ENCODE data around the gene FATE1. TPM values are rescaled to one million over a fixed set of nuclear protein-coding genes. Genes with fewer than 3 reads are reported as not detected.

Gene FATE1
- total RNA-seq, 1 donor from 2014 or later: not detected

DNA sequence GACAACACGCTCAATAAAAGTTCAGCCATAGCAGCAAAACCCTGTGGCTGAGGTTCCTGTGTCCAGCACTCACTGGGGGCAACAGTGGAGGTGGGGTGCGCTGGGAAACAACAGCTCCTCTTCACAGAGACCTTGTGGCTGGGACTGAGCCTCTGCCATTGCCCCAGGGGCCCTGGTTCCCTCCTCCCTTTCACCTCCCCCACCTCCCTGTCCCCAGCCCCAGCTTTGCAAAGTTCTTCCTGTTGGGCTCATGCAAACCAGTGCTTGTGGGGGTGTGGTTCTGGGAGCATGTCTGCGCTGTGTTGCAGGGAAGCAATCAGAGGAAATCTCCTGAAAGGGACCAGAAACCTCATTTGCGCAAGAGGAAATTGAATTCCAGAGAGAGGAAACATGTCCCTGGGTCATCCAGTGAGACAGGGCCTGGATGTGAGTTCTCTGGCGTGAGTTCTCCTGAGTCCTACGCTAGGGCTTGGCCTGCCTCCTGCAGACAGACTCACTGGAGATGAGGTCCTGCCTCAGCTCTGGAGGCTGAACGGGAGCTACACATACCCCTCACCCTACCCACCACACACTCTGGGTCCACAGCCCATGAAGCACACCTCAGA is 7.4 kb downstream of the FATE1 start:
- DNase-seq: no peak
- peaks cover 1% of the 10 kb centered on the region for H3K9me3 Mint-ChIP-seq (ENCODE audit: unreplicated experiment)
- no peaks in the 10 kb centered on the region for H3K27me3 Mint-ChIP-seq (ENCODE audit: unreplicated experiment)
- TF ChIP-seq, protein P1, sequence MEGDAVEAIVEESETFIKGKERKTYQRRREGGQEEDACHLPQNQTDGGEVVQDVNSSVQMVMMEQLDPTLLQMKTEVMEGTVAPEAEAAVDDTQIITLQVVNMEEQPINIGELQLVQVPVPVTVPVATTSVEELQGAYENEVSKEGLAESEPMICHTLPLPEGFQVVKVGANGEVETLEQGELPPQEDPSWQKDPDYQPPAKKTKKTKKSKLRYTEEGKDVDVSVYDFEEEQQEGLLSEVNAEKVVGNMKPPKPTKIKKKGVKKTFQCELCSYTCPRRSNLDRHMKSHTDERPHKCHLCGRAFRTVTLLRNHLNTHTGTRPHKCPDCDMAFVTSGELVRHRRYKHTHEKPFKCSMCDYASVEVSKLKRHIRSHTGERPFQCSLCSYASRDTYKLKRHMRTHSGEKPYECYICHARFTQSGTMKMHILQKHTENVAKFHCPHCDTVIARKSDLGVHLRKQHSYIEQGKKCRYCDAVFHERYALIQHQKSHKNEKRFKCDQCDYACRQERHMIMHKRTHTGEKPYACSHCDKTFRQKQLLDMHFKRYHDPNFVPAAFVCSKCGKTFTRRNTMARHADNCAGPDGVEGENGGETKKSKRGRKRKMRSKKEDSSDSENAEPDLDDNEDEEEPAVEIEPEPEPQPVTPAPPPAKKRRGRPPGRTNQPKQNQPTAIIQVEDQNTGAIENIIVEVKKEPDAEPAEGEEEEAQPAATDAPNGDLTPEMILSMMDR (IDR thresholded peaks at IDR 0.05; ENCODE audit: partially characterized antibody, unreplicated experiment): no peak
- no peaks in the 10 kb centered on the region for H3K4me1 Mint-ChIP-seq (ENCODE audit: low read depth, unreplicated experiment)
- no peak overlapping the region for H3K27ac Mint-ChIP-seq (ENCODE audit: unreplicated experiment)
- no peaks in the 10 kb centered on the region for H3K36me3 Mint-ChIP-seq (ENCODE audit: unreplicated experiment)
- no peak overlapping the region for H3K4me3 Mint-ChIP-seq (ENCODE audit: unreplicated experiment)

DNA sequence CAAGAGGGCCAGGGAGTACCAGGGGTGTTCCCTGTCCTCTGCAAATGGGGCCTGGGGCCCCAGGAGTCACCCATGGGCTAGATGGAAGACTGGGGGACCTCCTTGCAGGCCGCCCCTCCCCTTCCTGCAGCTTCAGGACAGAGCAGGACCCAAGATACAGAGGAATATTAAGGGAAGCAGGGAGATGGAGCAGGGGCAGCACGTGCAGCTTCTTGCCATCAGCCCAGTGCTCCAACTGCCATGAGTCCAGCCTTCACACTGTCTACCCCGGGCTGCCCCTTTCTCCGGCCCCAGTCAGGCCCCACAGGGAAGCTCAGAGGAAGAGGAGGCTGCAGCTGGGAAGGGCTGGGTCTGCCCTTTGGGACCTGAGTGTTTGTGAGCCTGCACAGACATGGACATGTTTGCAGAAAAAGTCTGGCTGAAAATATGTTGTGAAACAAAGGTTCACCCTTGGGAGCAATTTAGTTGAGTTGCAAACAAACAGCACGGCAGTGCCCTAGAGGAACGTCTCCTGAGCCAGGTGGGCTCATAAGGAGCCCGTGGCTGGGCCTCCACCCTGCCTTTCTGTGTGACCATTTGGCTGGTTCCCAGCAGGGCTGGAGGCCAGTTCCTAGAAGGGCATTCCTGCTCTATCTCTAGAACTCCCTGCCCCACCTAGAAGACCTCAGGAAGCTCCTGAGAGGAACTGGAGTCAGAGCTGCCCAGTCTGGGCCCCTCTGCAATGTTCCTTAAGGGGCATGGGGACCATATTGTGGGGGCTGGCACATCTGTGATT is 8.9 kb downstream of the FATE1 start:
- Mint-ChIP-seq H3K36me3 (ENCODE audit: unreplicated experiment) (no peaks in the 10 kb centered on the region), H3K9me3 (ENCODE audit: unreplicated experiment) (peaks cover 1% of the 10 kb centered on the region)
- TF ChIP-seq, protein P1 (IDR thresholded peaks at IDR 0.05; ENCODE audit: partially characterized antibody, unreplicated experiment): no peak

DNA sequence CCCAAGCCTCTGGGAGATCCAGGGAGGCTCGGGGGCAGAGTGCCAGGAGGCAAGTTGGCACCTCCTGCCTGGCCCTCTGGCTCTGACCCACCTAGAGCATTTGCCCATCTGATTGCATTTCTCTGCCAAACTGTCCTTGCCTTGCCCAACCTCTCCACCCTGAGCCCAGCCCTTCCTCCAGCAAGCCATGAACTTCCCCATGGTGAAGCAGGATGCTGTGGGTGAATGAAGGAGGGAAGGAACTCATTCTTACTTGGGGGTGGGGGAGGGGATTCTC is 9.4 kb downstream of the FATE1 start:
- no peak overlapping the region for H3K27ac Mint-ChIP-seq (ENCODE audit: unreplicated experiment)
- H3K36me3 Mint-ChIP-seq (ENCODE audit: unreplicated experiment): no peaks in the 10 kb centered on the region

More for the DNA sequence above, 8.9 kb downstream of the FATE1 start:
- Mint-ChIP-seq H3K4me3 (ENCODE audit: unreplicated experiment) (no peak overlapping the region), H3K27ac (ENCODE audit: unreplicated experiment) (no peak overlapping the region), H3K4me1 (ENCODE audit: low read depth, unreplicated experiment) (no peaks in the 10 kb centered on the region), H3K27me3 (ENCODE audit: unreplicated experiment) (peaks cover 2% of the 10 kb centered on the region)
- no peak for DNase-seq

DNA sequence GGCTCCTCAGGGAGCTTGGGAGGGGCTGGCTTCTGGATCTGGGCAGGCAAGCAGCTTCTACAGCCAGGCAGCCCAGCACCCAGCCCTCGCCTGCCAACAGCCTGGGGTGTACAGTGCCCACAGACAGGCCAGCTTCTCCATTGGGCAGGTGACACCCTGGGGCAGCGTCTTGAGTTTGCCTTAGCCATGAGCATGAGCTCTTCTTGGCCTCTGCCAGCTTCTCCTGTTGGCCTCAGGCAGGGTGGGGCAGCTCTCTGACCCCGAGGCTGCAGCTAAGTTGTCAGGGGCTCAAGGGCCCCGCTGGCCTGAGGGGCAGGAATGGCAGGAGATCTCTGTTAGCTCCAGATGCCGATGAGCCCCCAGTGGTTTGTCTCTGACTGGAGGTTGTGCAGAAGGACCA is 10.9 kb downstream of the FATE1 start:
- TF ChIP-seq, protein P1 (IDR thresholded peaks at IDR 0.05; ENCODE audit: partially characterized antibody, unreplicated experiment): no peak

More for the DNA sequence above, 9.4 kb downstream of the FATE1 start:
- Mint-ChIP-seq H3K27me3 (ENCODE audit: unreplicated experiment) (peaks cover 2% of the 10 kb centered on the region), H3K4me1 (ENCODE audit: low read depth, unreplicated experiment) (no peaks in the 10 kb centered on the region), H3K9me3 (ENCODE audit: unreplicated experiment) (peaks cover 1% of the 10 kb centered on the region), H3K4me3 (ENCODE audit: unreplicated experiment) (no peak overlapping the region)
- TF ChIP-seq, protein P1 (IDR thresholded peaks at IDR 0.05; ENCODE audit: partially characterized antibody, unreplicated experiment): no peak
- no peak for DNase-seq

DNA sequence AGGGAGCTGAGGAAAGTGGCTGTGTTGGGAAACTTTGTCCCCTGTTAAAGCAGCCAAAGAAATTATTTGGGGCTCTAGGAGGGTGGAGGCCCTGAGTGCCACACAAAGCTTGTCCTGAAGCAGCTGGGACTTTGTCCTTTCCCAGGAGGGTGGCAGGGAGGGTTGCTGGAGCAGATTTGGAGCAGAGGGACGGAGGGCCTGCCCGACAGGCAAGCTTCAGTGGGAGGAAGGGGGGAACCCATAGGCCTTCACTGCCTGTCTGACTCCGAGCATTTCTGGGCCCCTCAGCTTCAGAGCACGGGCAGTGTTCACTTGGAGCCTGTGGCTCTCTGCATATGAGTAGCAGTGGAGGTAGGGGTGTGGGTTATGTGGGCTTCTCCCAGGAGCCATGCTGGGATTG is 11.5 kb downstream of the FATE1 start:
- Mint-ChIP-seq H3K4me3 (ENCODE audit: unreplicated experiment) (no peak overlapping the region), H3K27me3 (ENCODE audit: unreplicated experiment) (peaks cover 2% of the 10 kb centered on the region), H3K36me3 (ENCODE audit: unreplicated experiment) (no peaks in the 10 kb centered on the region), H3K9me3 (ENCODE audit: unreplicated experiment) (peaks cover 1% of the 10 kb centered on the region), H3K27ac (ENCODE audit: unreplicated experiment) (no peak overlapping the region), H3K4me1 (ENCODE audit: low read depth, unreplicated experiment) (no peaks in the 10 kb centered on the region)
- TF ChIP-seq, protein P1 (IDR thresholded peaks at IDR 0.05; ENCODE audit: partially characterized antibody, unreplicated experiment): no peak
- DNase-seq: no peak

More for the DNA sequence above, 10.9 kb downstream of the FATE1 start:
- Mint-ChIP-seq H3K27me3 (ENCODE audit: unreplicated experiment) (peaks cover 2% of the 10 kb centered on the region), H3K9me3 (ENCODE audit: unreplicated experiment) (peaks cover 1% of the 10 kb centered on the region), H3K36me3 (ENCODE audit: unreplicated experiment) (no peaks in the 10 kb centered on the region), H3K27ac (ENCODE audit: unreplicated experiment) (no peak overlapping the region), H3K4me1 (ENCODE audit: low read depth, unreplicated experiment) (no peaks in the 10 kb centered on the region), H3K4me3 (ENCODE audit: unreplicated experiment) (no peak overlapping the region)
- no peak for DNase-seq
